ENCODE results near the gene ADAMTS13. TPM values are rescaled to one million over a fixed set of nuclear protein-coding genes. Genes with fewer than 3 reads are reported as not detected.

ADAMTS13 gene
- total and polyA plus RNA-seq, 2 donors (not counting 3 experiments of a cell fraction or from before 2014, with no cell fraction given), result 1.5 to 2.5 TPM

GRCh38 chr9:133470988-133471387 is 48.8 kb downstream of the ADAMTS13 start:
- Histone ChIP-seq H3K9me1 (replicated peaks; ENCODE audit: control insufficient read depth, extremely low read depth, insufficient read depth, low read length) (no peaks in the 10 kb centered on the region), H3K27ac (ENCODE audit: insufficient read depth, low read depth, low read length) (no peak overlapping the region), H3K4me3 (replicated peaks in 1 of 3; ENCODE audit: insufficient read depth in 1 of 3, low read depth in 1 of 3, low read length in 3 of 3) (no peak overlapping the region), H3K9me3 (replicated peaks; ENCODE audit: control insufficient read depth, insufficient read depth, low read length) (no peaks in the 10 kb centered on the region), H3K27me3 (ENCODE audit: control insufficient read depth in 2 of 2, insufficient read depth in 2 of 2, low read length in 2 of 2) (no peaks in the 10 kb centered on the region), H4K20me1 (replicated peaks; ENCODE audit: control insufficient read depth, extremely low read depth, insufficient read depth, low read length) (no peaks in the 10 kb centered on the region), H2AFZ (ENCODE audit: low read depth, low read length) (no peak overlapping the region), H3K4me2 (ENCODE audit: insufficient read depth, low read length) (no peak overlapping the region), H3K36me3 (ENCODE audit: control insufficient read depth in 2 of 2, extremely low read depth in 1 of 2, insufficient read depth in 2 of 2, low read length in 2 of 2) (peaks cover 3 to 30% of the 10 kb centered on the region in 2 experiments), H3K9ac (replicated peaks; ENCODE audit: extremely low read depth, insufficient read depth, low read length) (no peak overlapping the region), H3K79me2 (ENCODE audit: control insufficient read depth, insufficient read depth, low read length) (no peaks in the 10 kb centered on the region), H3K4me1 (ENCODE audit: control insufficient read depth, extremely low read depth, insufficient read depth, low read length) (no peaks in the 10 kb centered on the region)
- dilution Hi-C loops (cut with MboI; ENCODE audit: extremely low pct_ligation_motif_present, low sequenced_read_pairs), result no loop called here
- no peak for TF ChIP-seq CTCF (IDR thresholded peaks at IDR 0.05; ENCODE audit: extremely low read depth in 1 of 2, insufficient read depth in 1 of 2, low read depth in 1 of 2, low read length in 2 of 2)
- no peak for TF ChIP-seq POLR2AphosphoS5 (IDR thresholded peaks at IDR 0.05; ENCODE audit: insufficient read depth, low read depth, low read length)
- no peak for TF ChIP-seq POLR2A (IDR thresholded peaks at IDR 0.05; ENCODE audit: low read depth, low read length)
- no peak for TF ChIP-seq FOS (IDR thresholded peaks at IDR 0.05; ENCODE audit: borderline replicate concordance, insufficient read depth, low read length)
- no peak for TF ChIP-seq MYC (IDR thresholded peaks at IDR 0.05; ENCODE audit: low read depth, low read length)
- no peak for TF ChIP-seq MAX (IDR thresholded peaks at IDR 0.05; ENCODE audit: insufficient read depth, insufficient read length)
- TF ChIP-seq GATA2 (IDR thresholded peaks at IDR 0.05; ENCODE audit: insufficient read depth, insufficient read length, low read depth, low read length), result no peak
- TF ChIP-seq EZH2 (IDR thresholded peaks at IDR 0.05; ENCODE audit: borderline replicate concordance, low read depth, low read length, severe bottlenecking), result no peak
- no peak for TF ChIP-seq JUN (IDR thresholded peaks at IDR 0.05; ENCODE audit: borderline replicate concordance, insufficient read depth, insufficient read length, low read depth)
- TSS peak; percentile 10 for BruUV-seq (replicated peaks)
- POLR2A ChIA-PET, result no interaction called here
- DNase-seq (ENCODE audit: low read depth, low spot score) (no peak), FAIRE-seq (no peak)
- intact Hi-C loops (cut with micrococcal nuclease), result no loop called here
- CTCF ChIA-PET, result no interaction called here

All from endothelial cell of umbilical vein (primary cell).